ENCODE data around the gene USH2A. TPM values are rescaled to one million over a fixed set of nuclear protein-coding genes. Genes with fewer than 3 reads are reported as not detected.

The USH2A gene
- total RNA-seq, 1 experiment from 2014 or later, result not detected

DNA sequence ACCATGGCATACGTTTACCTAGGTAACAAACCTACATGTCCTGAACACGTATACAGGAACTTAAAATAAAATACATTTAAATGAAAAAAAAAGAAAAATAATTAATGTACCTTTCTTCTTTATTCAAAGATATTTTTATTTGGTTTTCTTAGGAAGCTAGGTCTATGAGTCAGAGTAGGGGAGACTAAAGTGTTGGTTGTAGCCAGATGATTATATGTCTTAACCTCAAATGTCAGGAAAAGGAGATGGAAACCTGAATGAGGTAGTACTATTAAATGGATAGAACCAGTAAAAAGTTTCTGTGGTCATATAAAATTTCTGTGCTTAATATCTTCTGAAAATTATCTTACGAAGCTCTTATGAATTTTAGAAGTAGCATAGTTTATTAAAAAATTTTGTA, 580.3 kb downstream of the USH2A start:
- Histone ChIP-seq H3K36me3 (ENCODE audit: insufficient read depth, low read length, poor library complexity, severe bottlenecking) (no peaks in the 10 kb centered on the region), H3K27me3 (replicated peaks; ENCODE audit: insufficient read depth, low read depth, low read length, poor library complexity) (no peaks in the 10 kb centered on the region), H3K27ac (ENCODE audit: low read depth, low read length, poor library complexity, severe bottlenecking) (no peak overlapping the region), H3K4me1 (ENCODE audit: insufficient read depth, low read length, poor library complexity, severe bottlenecking) (no peaks in the 10 kb centered on the region), H3K4me3 (ENCODE audit: low read depth, low read length, poor library complexity, severe bottlenecking) (no peak overlapping the region), H3K9me3 (ENCODE audit: low read depth, low read length, poor library complexity, severe bottlenecking) (no peaks in the 10 kb centered on the region)
- no peak for DNase-seq (ENCODE audit: low spot score)
- TF ChIP-seq, protein P1, sequence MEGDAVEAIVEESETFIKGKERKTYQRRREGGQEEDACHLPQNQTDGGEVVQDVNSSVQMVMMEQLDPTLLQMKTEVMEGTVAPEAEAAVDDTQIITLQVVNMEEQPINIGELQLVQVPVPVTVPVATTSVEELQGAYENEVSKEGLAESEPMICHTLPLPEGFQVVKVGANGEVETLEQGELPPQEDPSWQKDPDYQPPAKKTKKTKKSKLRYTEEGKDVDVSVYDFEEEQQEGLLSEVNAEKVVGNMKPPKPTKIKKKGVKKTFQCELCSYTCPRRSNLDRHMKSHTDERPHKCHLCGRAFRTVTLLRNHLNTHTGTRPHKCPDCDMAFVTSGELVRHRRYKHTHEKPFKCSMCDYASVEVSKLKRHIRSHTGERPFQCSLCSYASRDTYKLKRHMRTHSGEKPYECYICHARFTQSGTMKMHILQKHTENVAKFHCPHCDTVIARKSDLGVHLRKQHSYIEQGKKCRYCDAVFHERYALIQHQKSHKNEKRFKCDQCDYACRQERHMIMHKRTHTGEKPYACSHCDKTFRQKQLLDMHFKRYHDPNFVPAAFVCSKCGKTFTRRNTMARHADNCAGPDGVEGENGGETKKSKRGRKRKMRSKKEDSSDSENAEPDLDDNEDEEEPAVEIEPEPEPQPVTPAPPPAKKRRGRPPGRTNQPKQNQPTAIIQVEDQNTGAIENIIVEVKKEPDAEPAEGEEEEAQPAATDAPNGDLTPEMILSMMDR (conservative IDR thresholded peaks at IDR 0.05; ENCODE audit: low read depth, low read length), result no peak
- no peak for TF ChIP-seq EZH2 (IDR thresholded peaks at IDR 0.05; ENCODE audit: borderline replicate concordance, low read depth, low read length, poor library complexity, severe bottlenecking)
- intact Hi-C loops (cut with micrococcal nuclease; ENCODE audit: unreplicated experiment), result no loop called here
- no TSS peak for BruUV-seq (replicated peaks)
- POLR2A ChIA-PET (ENCODE audit: low non-redundant PET), result no interaction called here
- CTCF ChIA-PET, result no interaction called here

DNA sequence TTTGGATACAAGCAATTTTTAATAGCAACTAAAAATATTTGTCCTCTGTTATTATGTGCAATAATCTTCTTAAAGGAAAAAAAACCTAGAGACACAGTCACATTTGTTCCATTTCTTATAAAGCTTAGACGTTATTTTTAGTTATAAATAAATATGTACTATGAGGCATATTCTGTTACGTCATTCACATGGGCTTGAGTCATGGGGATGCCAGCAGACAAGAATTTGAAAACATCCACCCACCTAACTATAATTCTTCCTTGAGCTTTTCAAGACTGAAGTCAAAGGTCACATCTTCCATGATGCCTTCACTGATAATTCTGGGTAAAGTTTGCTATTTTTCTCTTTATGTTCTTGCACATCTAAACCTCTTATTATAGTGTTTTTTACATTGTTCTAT, 587.3 kb downstream of the USH2A start:
- no peaks in the 10 kb centered on the region for H3K4me1 ChIP-seq (ENCODE audit: insufficient read depth, low read length, poor library complexity, severe bottlenecking)
- ChIA-PET CTCF (no interaction called here), POLR2A (ENCODE audit: low non-redundant PET) (no interaction called here)
- no peaks in the 10 kb centered on the region for H3K27me3 ChIP-seq (replicated peaks; ENCODE audit: insufficient read depth, low read depth, low read length, poor library complexity)
- H3K9me3 ChIP-seq (ENCODE audit: low read depth, low read length, poor library complexity, severe bottlenecking), result no peaks in the 10 kb centered on the region
- H3K4me3 ChIP-seq (ENCODE audit: low read depth, low read length, poor library complexity, severe bottlenecking), result no peak overlapping the region
- no peaks in the 10 kb centered on the region for H3K36me3 ChIP-seq (ENCODE audit: insufficient read depth, low read length, poor library complexity, severe bottlenecking)
- no peak overlapping the region for H3K27ac ChIP-seq (ENCODE audit: low read depth, low read length, poor library complexity, severe bottlenecking)
- DNase-seq (ENCODE audit: low spot score), result no peak
- BruUV-seq (replicated peaks), result no TSS peak
- intact Hi-C loops (cut with micrococcal nuclease; ENCODE audit: unreplicated experiment), result no loop called here
- TF ChIP-seq, protein P1 (conservative IDR thresholded peaks at IDR 0.05; ENCODE audit: low read depth, low read length), result no peak
- TF ChIP-seq EZH2 (IDR thresholded peaks at IDR 0.05; ENCODE audit: borderline replicate concordance, low read depth, low read length, poor library complexity, severe bottlenecking), result no peak

DNA sequence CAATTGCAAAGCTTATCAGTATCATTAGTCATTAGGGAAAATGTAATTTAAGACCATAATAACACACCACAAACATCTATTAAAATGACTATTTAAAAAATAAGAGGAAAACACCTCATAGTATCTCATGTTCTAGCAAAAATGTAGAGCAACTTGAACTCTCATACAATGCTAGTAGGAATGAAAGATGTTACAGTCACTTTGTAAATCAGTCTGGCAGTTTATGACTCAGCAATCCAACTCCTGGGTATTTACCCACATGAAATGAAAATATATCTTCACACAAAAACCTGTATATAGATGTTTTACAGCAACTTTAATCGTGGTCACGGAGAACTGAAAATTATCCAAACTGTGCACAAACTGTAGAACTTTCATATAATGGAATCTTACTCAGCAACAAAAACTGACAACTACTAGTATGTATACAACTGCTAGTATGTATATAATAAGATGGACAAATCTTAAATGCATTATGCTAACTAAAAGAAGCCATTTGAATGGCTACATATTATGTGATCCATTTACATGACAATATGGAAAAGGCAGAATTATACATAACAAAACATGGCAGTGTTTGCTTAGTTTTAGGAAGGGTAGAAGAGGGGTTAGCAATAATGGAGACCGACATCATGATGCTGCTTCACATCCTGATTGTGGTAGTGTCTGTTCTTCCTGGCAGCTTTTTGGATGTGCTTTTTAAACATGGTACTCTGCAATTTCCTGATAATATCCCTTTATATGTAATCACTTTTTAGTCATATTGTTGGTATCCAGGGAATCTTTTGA, 589.1 kb downstream of the USH2A start:
- H3K9me3 ChIP-seq (ENCODE audit: low read depth, low read length, poor library complexity, severe bottlenecking), result no peaks in the 10 kb centered on the region
- H3K4me1 ChIP-seq (ENCODE audit: insufficient read depth, low read length, poor library complexity, severe bottlenecking), result no peaks in the 10 kb centered on the region
- no peak for DNase-seq (ENCODE audit: low spot score)
- H3K27ac ChIP-seq (ENCODE audit: low read depth, low read length, poor library complexity, severe bottlenecking), result no peak overlapping the region
- H3K4me3 ChIP-seq (ENCODE audit: low read depth, low read length, poor library complexity, severe bottlenecking), result no peak overlapping the region
- H3K36me3 ChIP-seq (ENCODE audit: insufficient read depth, low read length, poor library complexity, severe bottlenecking), result no peaks in the 10 kb centered on the region
- CTCF ChIA-PET, result no interaction called here
- intact Hi-C loops (cut with micrococcal nuclease; ENCODE audit: unreplicated experiment), result no loop called here
- TF ChIP-seq EZH2 (IDR thresholded peaks at IDR 0.05; ENCODE audit: borderline replicate concordance, low read depth, low read length, poor library complexity, severe bottlenecking), result no peak
- TF ChIP-seq, protein P1 (conservative IDR thresholded peaks at IDR 0.05; ENCODE audit: low read depth, low read length), result no peak
- BruUV-seq (replicated peaks), result no TSS peak
- H3K27me3 ChIP-seq (replicated peaks; ENCODE audit: insufficient read depth, low read depth, low read length, poor library complexity), result no peaks in the 10 kb centered on the region
- POLR2A ChIA-PET (ENCODE audit: low non-redundant PET), result no interaction called here

Measured in A673 (cell line).